GM19468 (cell line): Measurements from ENCODE around the gene ZNF219.

Source experiments
- ATAC-seq: cut with Tn5 transposase; IDR thresholded peaks from one replicate; pipeline ENCODE4 v1.9.1; 2021; ENCODE audit warnings: mild to moderate bottlenecking, moderate library complexity, moderate number of reproducible peaks; ENCODE audit not compliant: unreplicated experiment; ENCODE audit errors: extremely low read depth

Gene ZNF219

DNA sequence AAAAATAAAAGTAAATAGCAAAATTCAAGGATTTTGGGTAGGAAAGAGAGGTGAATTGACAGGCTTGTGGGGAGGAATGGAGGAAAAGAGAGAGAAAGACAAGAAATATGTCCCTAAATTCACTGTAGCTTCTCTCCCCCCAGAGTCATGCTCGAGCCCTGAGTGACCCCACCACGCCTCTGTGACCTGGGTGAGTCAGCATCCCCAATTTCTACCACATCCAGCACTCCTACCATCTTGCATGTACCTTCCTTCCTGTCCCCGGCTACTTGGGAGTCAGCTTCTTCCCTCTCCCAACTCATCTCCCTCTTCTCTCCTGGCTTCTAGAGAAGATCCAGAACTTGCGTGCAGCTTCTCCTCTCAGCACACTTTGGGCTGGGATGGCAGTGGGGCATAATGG lies 9.8 kb downstream of the ZNF219 start:
- no peak for ATAC-seq

DNA sequence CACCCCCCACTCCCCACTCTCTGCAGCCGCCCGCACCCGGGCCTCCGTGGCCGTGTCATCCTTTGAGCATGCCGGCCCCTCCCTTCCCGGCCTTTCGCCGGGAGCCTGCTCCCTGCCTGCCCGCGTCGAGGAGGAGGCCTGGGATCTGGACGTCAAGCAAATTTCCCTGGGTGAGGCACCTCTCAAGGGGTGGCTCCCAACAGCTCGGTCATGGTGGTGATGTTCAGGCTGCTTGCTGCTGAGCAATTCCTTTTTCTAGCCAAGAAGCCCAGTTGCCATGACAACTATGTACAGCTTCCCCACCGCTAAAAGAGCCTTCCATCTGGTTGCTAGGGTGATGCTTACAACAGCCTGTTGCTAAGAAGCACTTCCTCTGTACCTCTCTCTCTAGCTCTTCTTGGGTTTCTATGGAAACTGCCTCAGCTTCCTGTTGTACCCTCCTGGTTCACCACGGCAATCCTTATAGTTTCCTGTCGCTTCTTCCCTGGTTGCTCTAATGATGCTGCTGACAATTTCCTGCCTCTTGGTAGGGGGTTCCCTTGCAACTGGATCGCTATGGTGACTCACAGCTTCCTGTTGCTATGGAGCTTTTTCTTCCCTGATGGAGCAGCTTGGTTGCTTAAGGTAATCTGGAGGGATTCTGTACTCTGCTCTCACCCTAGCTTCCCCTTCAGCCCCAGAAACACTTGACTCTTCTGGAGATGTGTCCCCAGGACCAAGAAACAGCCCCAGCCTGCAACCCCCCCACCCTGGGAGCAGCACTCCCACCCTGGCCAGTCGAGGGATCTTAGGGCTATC lies 11.0 kb downstream of the ZNF219 start:
- peak; percentile 53 for ATAC-seq

DNA sequence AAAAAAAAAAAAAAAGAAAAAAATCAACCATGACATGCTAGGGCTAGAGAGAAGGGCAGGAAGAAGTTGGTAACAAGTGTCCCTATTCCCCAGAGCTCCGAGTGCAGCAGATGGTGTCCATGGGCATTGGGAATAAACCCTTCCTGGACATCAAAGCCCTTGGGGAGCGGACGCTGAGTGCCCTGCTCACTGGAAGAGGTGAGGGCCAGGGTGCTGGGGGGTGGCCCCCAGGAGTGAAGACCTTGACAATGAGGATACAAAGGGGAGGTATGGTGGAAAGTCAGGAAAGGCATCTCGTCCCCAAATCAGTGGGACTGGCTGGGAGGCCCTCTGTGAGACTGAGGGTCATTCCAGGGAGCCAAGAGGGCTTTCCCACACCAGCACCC lies 11.6 kb downstream of the ZNF219 start:
- ATAC-seq = no peak

DNA sequence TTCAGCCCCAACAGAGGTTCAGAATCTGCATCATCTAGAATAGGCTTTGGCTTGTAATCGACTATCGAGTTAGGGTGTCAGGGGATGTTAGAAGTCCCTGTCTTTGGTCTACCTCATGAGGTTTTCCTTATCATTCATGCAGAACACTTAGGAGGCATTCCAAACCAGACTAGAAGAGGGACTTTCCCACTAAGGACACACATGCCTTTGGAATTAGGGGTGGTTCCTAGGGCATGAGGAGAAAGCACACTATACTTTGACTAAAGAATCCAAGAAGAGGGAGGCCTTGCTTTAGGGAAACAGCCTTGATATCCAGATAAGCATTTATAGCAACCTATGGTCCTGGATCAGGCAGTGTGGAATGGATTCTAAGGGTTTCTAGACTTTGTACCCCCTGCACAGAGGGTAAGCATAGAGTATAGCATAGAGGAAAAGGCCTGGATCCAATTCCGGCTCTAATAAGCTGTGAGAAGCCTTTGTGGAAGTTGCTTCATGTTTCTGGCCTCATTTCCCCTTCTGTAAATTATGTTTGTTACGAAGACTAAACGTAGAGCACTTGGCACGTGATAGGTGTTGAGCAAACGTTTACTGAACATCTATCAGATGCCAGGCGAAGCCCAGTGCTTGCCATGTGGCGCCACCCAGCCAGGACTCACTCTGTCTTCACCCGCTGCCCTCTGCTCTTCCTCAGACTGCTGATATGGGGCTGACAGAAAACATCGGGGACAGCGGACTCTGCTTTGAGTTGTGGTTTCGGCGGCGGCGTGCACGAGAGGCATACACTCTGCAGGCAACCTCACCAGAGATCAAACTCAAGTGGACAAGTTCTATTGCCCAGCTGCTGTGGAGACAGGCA lies 13.2 kb downstream of the ZNF219 start:
- no peak for ATAC-seq

DNA sequence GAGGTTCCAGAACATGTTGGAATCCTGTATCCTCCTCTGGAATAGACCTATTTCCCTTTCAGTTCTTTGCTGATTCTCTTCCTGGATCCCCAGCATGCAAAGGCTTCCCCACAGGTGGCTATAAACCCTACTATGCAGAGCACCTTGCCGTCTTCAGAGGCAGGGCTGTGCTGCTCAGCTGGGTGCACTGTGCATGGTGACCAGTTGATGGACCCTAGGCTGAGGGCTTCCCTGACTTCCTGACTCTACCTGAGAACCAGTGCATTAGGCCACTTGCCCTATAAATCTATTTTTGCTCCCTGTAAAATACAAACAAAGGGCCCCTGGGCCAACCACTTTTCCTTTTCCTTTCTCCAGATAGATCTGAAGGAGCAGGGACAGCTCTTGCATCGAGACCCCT lies 14.1 kb downstream of the ZNF219 start:
- ATAC-seq = no peak

DNA sequence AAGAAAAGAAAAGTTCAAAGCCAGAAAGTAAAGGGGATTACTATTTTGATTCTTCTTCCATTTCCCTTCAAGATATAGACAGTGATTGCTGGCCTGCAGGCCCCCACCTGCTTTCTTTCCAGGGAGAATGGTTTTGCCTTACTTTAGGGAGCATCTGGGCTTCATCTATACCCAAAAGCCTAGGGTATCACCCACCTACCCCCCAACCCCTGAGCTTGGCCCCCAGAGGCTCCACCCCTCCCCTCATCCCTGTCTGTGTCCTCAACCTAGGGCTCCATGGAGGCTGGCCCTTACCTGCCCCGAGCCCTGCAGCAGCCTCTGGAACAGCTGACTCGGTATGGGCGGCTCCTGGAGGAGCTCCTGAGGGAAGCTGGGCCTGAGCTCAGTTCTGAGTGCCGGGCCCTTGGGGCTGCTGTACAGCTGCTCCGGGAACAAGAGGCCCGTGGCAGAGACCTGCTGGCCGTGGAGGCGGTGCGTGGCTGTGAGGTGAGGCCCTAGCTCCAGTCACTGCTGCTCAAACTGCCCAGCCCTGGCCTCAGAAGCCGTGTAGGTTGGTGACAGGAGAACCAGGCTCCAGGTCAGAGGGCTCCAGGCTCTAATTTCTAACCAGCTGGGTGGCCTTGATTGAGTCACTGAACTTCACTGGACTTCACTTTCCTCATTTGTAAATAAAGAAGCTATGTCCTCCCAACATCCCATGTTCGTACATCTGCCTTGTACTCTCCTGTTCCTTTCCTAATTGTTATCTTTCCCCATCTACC lies 14.7 kb downstream of the ZNF219 start:
- ATAC-seq = no peak

DNA sequence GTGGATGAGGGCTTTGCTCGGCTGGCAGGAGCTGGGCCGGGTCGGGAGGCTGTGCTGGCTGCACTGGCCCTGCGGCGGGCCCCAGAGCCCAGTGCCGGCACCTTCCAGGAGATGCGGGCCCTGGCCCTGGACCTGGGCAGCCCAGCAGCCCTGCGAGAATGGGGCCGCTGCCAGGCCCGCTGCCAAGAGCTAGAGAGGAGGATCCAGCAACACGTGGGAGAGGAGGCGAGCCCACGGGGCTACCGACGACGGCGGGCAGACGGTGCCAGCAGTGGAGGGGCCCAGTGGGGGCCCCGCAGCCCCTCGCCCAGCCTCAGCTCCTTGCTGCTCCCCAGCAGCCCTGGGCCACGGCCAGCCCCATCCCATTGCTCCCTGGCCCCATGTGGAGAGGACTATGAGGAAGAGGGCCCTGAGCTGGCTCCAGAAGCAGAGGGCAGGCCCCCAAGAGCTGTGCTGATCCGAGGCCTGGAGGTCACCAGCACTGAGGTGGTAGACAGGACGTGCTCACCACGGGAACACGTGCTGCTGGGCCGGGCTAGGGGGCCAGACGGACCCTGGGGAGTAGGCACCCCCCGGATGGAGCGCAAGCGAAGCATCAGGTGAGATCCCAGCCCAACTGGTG lies 16.8 kb downstream of the ZNF219 start:
- no peak for ATAC-seq

DNA sequence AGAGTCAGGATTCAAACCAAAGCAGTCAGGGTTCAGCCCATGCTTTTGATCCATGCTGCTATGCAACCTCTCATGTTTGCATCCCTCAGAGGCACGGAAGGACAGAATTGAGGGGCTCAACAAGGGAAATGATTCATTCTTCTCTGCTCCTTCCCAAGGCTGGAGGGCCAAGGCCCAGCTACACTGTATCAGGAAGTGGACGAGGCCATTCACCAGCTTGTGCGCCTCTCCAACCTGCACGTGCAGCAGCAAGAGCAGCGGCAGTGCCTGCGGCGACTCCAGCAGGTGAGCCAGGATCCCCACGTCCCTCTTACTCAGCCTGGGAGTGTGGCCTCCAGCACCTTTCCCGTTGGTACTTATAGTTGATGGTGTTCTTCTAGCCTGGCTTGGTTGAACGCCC lies 19.7 kb downstream of the ZNF219 start:
- ATAC-seq = no peak

DNA sequence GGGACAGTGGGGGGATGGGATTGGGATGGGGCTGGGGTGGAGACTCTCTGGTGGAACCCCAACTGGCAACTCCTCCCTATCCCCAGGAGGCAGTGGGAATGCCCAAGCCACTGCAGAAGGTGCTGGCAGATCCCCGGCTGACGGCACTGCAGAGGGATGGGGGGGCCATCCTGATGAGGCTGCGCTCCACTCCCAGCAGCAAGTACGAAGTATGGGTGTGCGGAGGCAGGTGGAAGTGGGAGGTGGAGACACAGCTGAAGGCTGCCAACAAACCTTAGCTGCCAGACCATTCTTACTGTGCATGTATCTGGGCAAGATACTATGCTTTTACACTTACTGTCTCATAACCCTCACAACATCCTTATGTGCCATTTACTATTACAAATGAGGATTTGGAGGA lies 20.2 kb downstream of the ZNF219 start:
- ATAC-seq = no peak

DNA sequence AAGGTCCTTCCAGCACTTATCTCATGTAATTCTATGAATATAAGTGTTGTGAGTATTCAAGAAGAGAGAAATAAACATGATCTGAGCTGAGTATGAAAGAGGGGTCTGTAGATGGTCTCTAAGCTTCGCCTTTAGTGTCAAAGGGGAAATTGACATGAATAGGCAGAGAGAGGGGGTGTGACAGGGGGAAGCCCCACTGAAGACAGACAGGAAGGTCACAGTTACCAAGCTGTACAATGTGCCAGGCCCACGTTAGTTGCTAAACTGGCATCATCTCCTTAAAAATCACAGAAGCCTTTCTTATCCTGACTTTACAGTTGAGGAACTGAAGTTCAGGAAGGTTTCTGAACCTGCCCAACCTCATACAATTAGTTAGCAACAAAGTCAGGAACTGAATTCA lies 20.8 kb downstream of the ZNF219 start:
- no peak for ATAC-seq

DNA sequence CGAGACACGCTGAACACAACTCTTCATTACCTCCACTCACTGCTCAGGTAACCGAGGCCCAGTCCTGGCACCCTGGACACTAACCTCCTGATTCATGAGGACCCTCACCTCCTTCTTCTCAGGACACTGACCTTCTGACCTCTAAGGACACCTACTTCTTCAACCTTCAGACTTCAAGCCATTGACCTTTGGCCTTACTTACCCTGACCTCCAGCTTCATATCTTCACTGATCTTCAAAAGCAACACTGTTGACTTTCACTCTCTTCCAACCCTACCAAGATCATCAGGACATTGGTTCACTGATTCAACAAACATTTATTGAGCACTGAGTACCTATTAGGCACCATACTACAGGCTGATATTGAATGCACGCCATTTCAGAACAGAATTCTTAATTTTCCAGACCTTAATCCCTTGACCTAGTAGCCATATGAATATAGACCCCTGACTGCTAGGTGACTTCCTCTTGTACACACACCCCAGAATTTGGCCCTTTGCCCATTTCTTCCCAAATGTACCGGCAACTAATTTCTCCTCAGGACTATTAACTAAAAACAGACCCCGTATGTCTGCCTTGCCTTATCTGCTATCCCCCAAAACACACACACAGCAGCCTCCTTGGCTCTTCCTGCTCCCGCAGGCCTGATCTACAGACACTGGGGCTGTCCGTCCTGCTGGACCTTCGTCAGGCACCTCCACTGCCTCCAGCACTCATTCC lies 22.6 kb downstream of the ZNF219 start:
- no peak for ATAC-seq

DNA sequence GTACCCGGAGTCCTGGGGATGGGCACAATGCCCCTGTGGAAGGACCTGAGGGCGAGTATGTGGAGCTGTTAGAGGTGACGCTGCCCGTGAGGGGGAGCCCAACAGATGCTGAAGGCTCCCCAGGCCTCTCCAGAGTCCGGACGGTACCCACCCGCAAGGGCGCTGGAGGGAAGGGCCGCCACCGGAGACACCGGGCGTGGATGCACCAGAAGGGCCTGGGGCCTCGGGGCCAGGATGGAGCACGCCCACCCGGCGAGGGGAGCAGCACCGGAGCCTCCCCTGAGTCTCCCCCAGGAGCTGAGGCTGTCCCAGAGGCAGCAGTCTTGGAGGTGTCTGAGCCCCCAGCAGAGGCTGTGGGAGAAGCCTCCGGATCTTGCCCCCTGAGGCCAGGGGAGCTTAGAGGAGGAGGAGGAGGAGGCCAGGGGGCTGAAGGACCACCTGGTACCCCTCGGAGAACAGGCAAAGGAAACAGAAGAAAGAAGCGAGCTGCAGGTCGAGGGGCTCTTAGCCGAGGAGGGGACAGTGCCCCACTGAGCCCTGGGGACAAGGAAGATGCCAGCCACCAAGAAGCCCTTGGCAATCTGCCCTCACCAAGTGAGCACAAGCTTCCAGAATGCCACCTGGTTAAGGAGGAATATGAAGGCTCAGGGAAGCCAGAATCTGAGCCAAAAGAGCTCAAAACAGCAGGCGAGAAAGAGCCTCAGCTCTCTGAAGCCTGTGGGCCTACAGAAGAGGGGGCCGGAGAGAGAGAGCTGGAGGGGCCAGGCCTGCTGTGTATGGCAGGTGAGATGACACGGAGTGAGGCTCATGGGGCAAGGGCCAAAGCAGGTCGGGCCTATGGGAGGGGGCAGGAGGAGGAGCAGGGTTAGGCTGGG lies 23.8 kb downstream of the ZNF219 start:
- no peak for ATAC-seq

DNA sequence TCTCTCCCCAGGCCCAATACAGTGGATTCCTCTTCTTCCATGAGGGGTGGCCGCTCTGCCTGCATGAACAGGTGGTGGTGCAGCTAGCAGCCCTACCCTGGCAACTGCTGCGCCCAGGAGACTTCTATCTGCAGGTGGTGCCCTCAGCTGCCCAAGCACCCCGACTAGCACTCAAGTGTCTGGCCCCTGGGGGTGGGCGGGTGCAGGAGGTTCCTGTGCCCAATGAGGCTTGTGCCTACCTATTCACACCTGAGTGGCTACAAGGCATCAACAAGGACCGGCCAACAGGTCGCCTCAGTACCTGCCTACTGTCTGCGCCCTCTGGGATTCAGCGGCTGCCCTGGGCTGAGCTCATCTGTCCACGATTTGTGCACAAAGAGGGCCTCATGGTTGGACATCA lies 24.5 kb downstream of the ZNF219 start:
- no peak for ATAC-seq

DNA sequence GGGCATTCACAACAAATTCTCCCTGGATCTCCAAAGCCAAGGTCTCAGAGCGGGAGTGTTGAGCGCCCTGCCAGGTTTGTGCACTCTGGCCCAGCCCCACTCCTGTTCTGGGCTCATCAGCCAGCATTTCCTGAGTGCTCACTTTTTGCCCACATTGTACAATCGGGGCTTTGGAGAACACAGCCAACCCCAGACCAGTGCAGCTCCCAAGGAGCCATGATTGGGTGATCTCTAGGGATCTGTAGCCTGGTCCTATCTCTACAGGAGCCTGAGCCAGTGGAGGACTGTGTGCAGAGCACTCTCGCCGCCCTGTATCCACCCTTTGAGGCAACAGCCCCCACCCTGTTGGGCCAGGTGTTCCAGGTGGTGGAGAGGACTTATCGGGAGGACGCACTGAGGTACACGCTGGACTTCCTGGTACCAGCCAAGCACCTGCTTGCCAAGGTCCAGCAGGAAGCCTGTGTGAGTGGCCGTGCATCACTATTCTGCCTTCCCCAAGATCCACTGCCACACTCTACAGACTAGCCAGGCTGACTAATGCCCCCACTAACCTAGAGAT lies 25.6 kb downstream of the ZNF219 start:
- no peak for ATAC-seq

DNA sequence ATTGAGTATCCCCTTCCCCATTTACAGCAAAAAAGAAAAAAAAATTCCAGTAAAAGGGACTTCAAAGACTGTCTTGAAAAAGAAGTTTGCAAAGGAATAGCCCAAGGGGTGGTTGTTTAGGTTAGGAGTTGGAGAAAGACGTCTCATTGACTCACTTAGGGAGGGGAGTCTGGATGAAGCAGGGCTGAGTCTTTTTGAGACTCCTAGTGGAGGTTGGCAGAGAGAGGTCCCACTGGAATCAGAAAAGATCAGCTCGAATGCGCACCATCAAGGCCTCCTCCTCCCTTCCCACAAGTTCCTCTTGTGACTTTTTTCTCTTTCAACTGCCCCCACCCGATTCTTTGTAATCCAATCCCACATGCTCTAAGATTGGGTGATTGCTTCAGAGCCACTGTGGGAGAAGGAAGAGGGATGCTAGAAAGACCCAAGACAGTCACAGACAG lies 26.4 kb downstream of the ZNF219 start:
- no peak for ATAC-seq

DNA sequence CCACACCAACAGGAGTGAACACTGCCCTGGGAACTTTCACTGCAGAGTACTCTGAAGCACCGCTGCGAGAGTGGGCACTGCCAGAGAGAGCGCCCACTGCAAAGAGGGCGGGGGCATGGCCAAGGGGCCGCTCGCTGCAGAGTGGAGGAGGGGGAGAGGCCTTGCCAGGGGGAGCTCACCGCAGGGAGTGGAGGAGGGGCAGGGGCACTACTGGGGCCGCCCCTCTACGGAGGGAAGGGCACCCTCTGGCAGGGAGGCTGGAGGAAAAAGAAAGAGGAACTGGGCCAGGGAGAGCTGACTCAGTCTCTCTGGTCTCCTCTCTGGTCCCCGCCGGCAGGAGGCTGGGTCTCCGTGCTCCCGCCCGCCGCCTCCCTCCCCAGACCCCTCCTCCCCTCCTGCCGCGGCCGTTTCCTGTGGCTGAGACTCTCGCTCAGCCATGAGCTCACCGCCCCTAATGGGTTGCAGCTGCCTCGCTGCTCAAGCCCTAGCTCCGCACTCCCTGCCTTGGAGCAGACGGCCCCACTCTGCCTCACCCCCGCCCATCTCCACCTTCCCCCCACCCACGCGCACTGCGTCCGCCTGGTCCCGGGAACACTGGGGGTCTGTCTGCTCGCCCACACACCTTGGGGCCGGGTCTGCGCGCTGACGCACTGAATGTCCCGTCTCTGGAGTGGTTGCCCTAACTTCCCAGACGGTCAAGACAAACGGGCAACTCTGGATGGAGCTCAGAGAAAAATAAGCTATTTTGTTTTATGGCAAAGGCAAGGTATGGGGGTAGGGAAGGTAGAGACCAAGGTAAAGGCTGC lies 27.0 kb downstream of the ZNF219 start:
- peak; percentile 59 for ATAC-seq

DNA sequence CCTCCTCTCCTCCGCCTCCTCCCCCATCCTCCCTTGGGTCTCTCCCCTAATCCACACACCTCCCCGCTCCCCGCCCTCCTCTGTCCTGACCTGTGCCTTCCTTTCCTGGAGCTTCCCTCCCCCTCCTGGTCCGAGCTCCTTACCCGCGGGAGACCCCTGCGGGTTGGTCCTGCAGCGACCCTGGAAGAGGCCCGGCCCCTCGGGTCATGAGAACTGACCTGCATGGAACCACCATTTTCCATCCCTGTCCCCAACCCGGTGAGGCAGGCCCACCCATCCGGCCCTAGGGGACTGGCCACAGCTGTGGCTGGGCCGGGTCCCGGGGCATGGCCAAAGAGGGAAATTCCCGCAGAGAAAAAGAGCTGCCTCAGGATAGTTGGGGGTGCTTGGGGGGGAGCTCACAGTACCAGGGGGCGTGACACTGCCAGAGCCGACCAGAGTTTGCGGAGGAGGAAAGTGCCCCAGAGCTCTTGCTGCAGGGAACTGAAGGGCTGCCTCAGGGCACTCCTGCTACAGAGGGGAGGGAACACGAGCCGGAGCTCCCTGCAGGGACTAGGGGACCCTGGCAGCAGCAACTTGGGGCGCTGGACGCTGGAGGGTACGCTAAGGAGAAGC lies 27.7 kb downstream of the ZNF219 start:
- ATAC-seq = no peak
